Heart left ventricle (tissue), 16 donors: ENCODE results near the gene RET. TPM values are rescaled to one million over a fixed set of nuclear protein-coding genes. Genes with fewer than 3 reads are reported as not detected.

Experiments
- ATAC-seq, 4 donors: fragments of 200-7000 bp; cut with Tn5 transposase; one replicate each; pipeline ENCODE4 v1.9.1; 2020 to 2022; ENCODE audit warnings: moderate library complexity in 4 of 4, mild to moderate bottlenecking in 3 of 4, moderate number of reproducible peaks in 1 of 4
- DNase-seq, 5 donors: peaks; one replicate each; pipeline ENCODE4 v3.0.0-alpha.2; 2020
- H3K27ac ChIP-seq, 12 donors: fragments of 200-600 bp; sonication (generic) in 4 of 12; one replicate each; pipeline versions ENCODE4 v1.5.0 to v1.8.0; 2016 to 2022; ENCODE audit warnings: mild to moderate bottlenecking in 2 of 12
- H3K27me3 ChIP-seq, 9 donors: fragments of 200-600 bp; sonication (generic) in 2 of 9; one replicate each; pipeline versions ENCODE4 v1.5.1 to v1.8.0; 2016 to 2022; ENCODE audit warnings: mild to moderate bottlenecking in 3 of 9
- H3K36me3 ChIP-seq, 9 donors: fragments of 200-600 bp; sonication (generic) in 2 of 9; one replicate each; pipeline versions ENCODE4 v1.5.0 to v1.8.0; 2018 to 2022; ENCODE audit warnings: mild to moderate bottlenecking in 2 of 9
- H3K4me1 ChIP-seq, 12 donors: fragments of 200-600 bp; sonication (generic) in 4 of 12; one replicate each; pipeline versions ENCODE4 v1.5.0 to v1.8.0; 2016 to 2022; ENCODE audit warnings: mild to moderate bottlenecking in 3 of 12
- H3K4me3 ChIP-seq, 12 donors: fragments of 200-600 bp; sonication (generic) in 4 of 12; one replicate each; pipeline versions ENCODE4 v1.5.0 to v1.8.0; 2017 to 2022; ENCODE audit warnings: mild to moderate bottlenecking in 9 of 12, moderate library complexity in 4 of 12
- H3K9me3 ChIP-seq, 12 donors: fragments of 200-600 bp; sonication (generic) in 4 of 12; one replicate each; pipeline versions ENCODE4 v1.5.0 to v1.8.0; 2016 to 2022; ENCODE audit warnings: mild to moderate bottlenecking in 1 of 12
- POLR2A ChIP-seq, 2 donors: fragments of 450-650 bp; IDR thresholded peaks; one replicate each; pipeline ENCODE4 v1.6.1; 2017; ENCODE audit warnings: antibody characterized with exemption in 2 of 2, mild to moderate bottlenecking in 2 of 2, moderate library complexity in 2 of 2
- WGBS, 4 donors: extraction: QIAGEN DNeasy Blood & Tissue Kit in 2 of 4; methylation state at CpG; one replicate each; pipeline versions ENCODE4 v1.1.5 to v1.1.7; 2013 to 2018; 5-methylcytosine and 5-hydroxymethylcytosine counted together
- intact Hi-C, 10 donors: fragments of 100-400 bp; cut with DNase I; formaldehyde crosslinking; loops; one replicate each; pipeline versions ENCODE4 v1.11.1 to v1.14.2; 2022
- polyA plus RNA-seq, 2 donors: library from polyadenylated mRNA; stranded (reverse); fragments of 200-250 nt; gene quantifications; one replicate each; pipeline ENCODE4 v1.2.3, GENCODE V29; 2013
- total RNA-seq, 9 donors: library from RNA; depleted of rRNA in 2 of 9; stranded (reverse); fragments of >200 nt in 2 of 9; fragmentation: NEBNext Ultra II Directional in 3 of 9; extraction: Animal tissue kit (Norgen Biotek cat#: 25700) in 3 of 9; gene quantifications; one replicate each; pipeline versions ENCODE4 v1.1.0 to v1.2.4, GENCODE V29; 2016 to 2023
- TF ChIP-seq, protein P1 (sequence below), 12 donors: fragments of 200-600 bp; sonication (generic) in 4 of 12; IDR thresholded peaks; one replicate each; pipeline versions ENCODE4 v1.5.0 to v1.8.0; 2018 to 2022; ENCODE audit warnings: antibody characterized with exemption in 12 of 12, mild to moderate bottlenecking in 5 of 12
- donor health status: ischemic (EF 13 %, LVEDD 7.1; RV severe dilation, severe dysfunction).
- donor health status: healthy with polysubstance abuse.
- donor health status: DM: no; HTN: yes; CAD: no.
- donor health status: DM: no; HTN: no; CAD: no.
- donor health status: ischemic (EF 25% LVEDD 6.9; RV normal size, moderate dysfunction).
- donor health status: ischemic (EF 25% LVEDD 5.7; RV mildly dilated, moderate dysfunction).
- donor health status: healthy.
- donor health status: DM: yes; HTN: yes; CAD: no.
- donor health status: ischemic (EF 35%, LVEDD 5.7; RV mildly dilated, moderate dysfunction).
- donor health status: nonischemic (EF 11% LVEDD 7.7; RV severe dilation, severe dysfunction).
- donor health status: DM: yes; HTN: yes; CAD: no.
- donor health status: PGD.
- donor health status: ischemic (EF 29% LVEDD 5.4; RV normal size, mild dysfunction).
- donor health status: nonischemic (EF 23%, LVEDD 6.1; RV moderate dilation, normal function).

Gene RET
- total and polyA plus RNA-seq, 11 donors = 0.12 to 3.3 (median 0.66) TPM

DNA sequence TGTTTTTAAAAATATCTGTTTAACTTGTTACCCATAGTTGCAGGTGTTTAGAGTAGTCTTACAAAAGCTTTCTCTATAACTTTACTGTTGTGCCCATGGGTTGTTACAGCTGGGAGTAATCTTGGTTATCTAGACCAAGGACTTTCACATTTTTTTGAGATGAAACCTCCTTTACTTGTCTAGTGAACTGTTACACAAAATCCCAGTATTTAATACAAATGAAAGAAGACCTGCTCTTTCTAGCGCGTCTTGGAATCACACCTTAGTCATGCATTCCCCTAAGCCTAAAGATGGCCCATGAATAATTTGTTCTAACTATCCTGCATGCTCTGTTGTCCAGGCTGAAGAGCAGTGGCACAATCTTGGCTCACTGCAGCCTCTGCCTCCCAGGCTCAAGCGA is 99.4 kb downstream of the RET start:
- ATAC-seq (no peak), DNase-seq (no peak)
- intact Hi-C loops = no loop called here
- peaks cover 0 to 6% (median 0%) of the 10 kb centered on the region in 12 donors for H3K4me1 ChIP-seq
- WGBS, 4 donors = 96 to 98% (median 97%) methylated on average over 3 of the region's 3 CpGs
- H3K27me3 ChIP-seq = no peaks in the 10 kb centered on the region
- H3K4me3 ChIP-seq = no peak overlapping the region
- peaks cover 0 to 25% (median 2%) of the 10 kb centered on the region in 12 donors for H3K9me3 ChIP-seq
- TF ChIP-seq, protein P1, sequence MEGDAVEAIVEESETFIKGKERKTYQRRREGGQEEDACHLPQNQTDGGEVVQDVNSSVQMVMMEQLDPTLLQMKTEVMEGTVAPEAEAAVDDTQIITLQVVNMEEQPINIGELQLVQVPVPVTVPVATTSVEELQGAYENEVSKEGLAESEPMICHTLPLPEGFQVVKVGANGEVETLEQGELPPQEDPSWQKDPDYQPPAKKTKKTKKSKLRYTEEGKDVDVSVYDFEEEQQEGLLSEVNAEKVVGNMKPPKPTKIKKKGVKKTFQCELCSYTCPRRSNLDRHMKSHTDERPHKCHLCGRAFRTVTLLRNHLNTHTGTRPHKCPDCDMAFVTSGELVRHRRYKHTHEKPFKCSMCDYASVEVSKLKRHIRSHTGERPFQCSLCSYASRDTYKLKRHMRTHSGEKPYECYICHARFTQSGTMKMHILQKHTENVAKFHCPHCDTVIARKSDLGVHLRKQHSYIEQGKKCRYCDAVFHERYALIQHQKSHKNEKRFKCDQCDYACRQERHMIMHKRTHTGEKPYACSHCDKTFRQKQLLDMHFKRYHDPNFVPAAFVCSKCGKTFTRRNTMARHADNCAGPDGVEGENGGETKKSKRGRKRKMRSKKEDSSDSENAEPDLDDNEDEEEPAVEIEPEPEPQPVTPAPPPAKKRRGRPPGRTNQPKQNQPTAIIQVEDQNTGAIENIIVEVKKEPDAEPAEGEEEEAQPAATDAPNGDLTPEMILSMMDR (IDR thresholded peaks at IDR 0.05) = no peak
- no peak for TF ChIP-seq POLR2A (IDR thresholded peaks at IDR 0.05)
- no peak overlapping the region for H3K27ac ChIP-seq
- H3K36me3 ChIP-seq = peaks cover 0 to 89% (median 67%) of the 10 kb centered on the region in 9 donors

GRCh38 chr10:43177595-43177994 is 100.7 kb downstream of the RET start:
- 73 to 91% (median 86%) methylated on average over 1 of the region's 1 CpG for WGBS, 4 donors
- ATAC-seq = no peak

More at GRCh38 chr10:43177595-43177994, 100.7 kb downstream of the RET start:
- Histone ChIP-seq H3K27me3 (no peaks in the 10 kb centered on the region), H3K4me1 (peaks cover 0 to 2% (median 0%) of the 10 kb centered on the region in 12 donors), H3K9me3 (peaks cover 0 to 25% (median 2%) of the 10 kb centered on the region in 12 donors), H3K4me3 (no peak overlapping the region), H3K27ac (no peak overlapping the region), H3K36me3 (peaks cover 0 to 86% (median 67%) of the 10 kb centered on the region in 9 donors)
- no peak for TF ChIP-seq POLR2A (IDR thresholded peaks at IDR 0.05)
- TF ChIP-seq, protein P1 (IDR thresholded peaks at IDR 0.05) = no peak
- DNase-seq = no peak
- intact Hi-C loops = no loop called here

Other genes with a start within 250 kb of the RET start
- gene CSGALNACT2, start 61.4 kb downstream of the RET start, total RNA-seq = 10 to 100 TPM in 3 of 9 donors, 1 to 10 TPM in 6; 6.3 to 17.7 (median 8.8) TPM
- gene CSGALNACT2, start 61.4 kb downstream of the RET start, polyA plus RNA-seq = 10 to 100 TPM in 1 of 2 donors, 1 to 10 TPM in 1; 2.6 to 10.1 TPM
- 1 to 10 TPM in 6 of 9 donors, under 1 TPM in 3; 0.49 to 5.1 (median 1.4) TPM for gene RASGEF1A, start 190.0 kb downstream of the RET start, total RNA-seq
- under 1 TPM; 0.14 to 0.42 TPM for gene RASGEF1A, start 190.0 kb downstream of the RET start, polyA plus RNA-seq